CD8-positive, alpha-beta memory T cell (primary cell): Measurements from ENCODE around the gene CLCN6. TPM values are rescaled to one million over a fixed set of nuclear protein-coding genes. Genes with fewer than 3 reads are reported as not detected.

Source experiments
- CTCF ChIA-PET: fragments of 350-600 bp; sonication (Branson Sonifier 250); formaldehyde crosslinking; loops from one replicate; lab custom pipeline; 2021; ENCODE audit warnings: antibody characterized with exemption; lab: Charles Lee
- POLR2A ChIA-PET: fragments of 350-600 bp; sonication (Branson Sonifier 250); formaldehyde crosslinking; loops from one replicate; lab custom pipeline; 2021; ENCODE audit warnings: antibody characterized with exemption; lab: Charles Lee
- DNase-seq, 5 donors: peaks; one replicate each; pipeline versions ENCODE4 v3.0.0 to v3.0.0-alpha.2; 2020 to 2022; ENCODE audit warnings: mixed read lengths in 1 of 5
- H3K27ac ChIP-seq: one replicate; pipeline ENCODE4 v1.7.0; 2013; ENCODE audit warnings: low read depth, mild to moderate bottlenecking, low read length, moderate library complexity
- H3K27me3 ChIP-seq: 2 replicates; pipeline ENCODE4 v1.7.0; 2013; ENCODE audit warnings: low read length, mild to moderate bottlenecking; ENCODE audit not compliant: insufficient read depth, poor library complexity, severe bottlenecking
- H3K36me3 ChIP-seq: 2 replicates; pipeline ENCODE4 v1.7.0; 2013; ENCODE audit warnings: mild to moderate bottlenecking, low read length, moderate library complexity; ENCODE audit not compliant: insufficient read depth
- H3K4me1 ChIP-seq: 2 replicates; pipeline ENCODE4 v1.7.0; 2013; ENCODE audit warnings: mild to moderate bottlenecking, low read length, moderate library complexity; ENCODE audit not compliant: insufficient read depth
- H3K4me3 ChIP-seq: 2 replicates; pipeline ENCODE4 v1.7.0; 2013; ENCODE audit warnings: mild to moderate bottlenecking, low read length
- H3K9me3 ChIP-seq: 2 replicates; pipeline ENCODE4 v1.7.0; 2013; ENCODE audit warnings: mild to moderate bottlenecking, low read length
- H3K27ac Mint-ChIP-seq, 8 donors: one replicate each; pipeline ENCODE4 v1.8.0; 2020 to 2021; ENCODE audit warnings: mixed read lengths in 8 of 8, mild to moderate bottlenecking in 6 of 8, inconsistent platforms in 3 of 8, moderate library complexity in 3 of 8
- H3K27me3 Mint-ChIP-seq, 2 donors: one replicate each; pipeline ENCODE4 v1.8.0; 2020 to 2021; ENCODE audit warnings: mixed read lengths in 2 of 2, mild to moderate bottlenecking in 1 of 2, moderate library complexity in 1 of 2
- H3K36me3 Mint-ChIP-seq, 3 donors: one replicate each; pipeline ENCODE4 v1.8.0; 2020 to 2021; ENCODE audit warnings: mixed read lengths in 3 of 3, inconsistent platforms in 1 of 3, mild to moderate bottlenecking in 1 of 3
- H3K4me1 Mint-ChIP-seq, 3 donors: one replicate each; pipeline ENCODE4 v1.8.0; 2020 to 2021; ENCODE audit warnings: mixed read lengths in 3 of 3, inconsistent platforms in 1 of 3, mild to moderate bottlenecking in 1 of 3
- H3K4me3 Mint-ChIP-seq, 7 donors: one replicate each; pipeline ENCODE4 v1.8.0; 2020 to 2021; ENCODE audit warnings: mixed read lengths in 7 of 7, mild to moderate bottlenecking in 6 of 7, moderate library complexity in 4 of 7, inconsistent platforms in 2 of 7
- H3K9me3 Mint-ChIP-seq, 5 donors: one replicate each; pipeline ENCODE4 v1.8.0; 2020 to 2022; ENCODE audit warnings: mixed read lengths in 5 of 5, mild to moderate bottlenecking in 3 of 5, moderate library complexity in 2 of 5, inconsistent platforms in 1 of 5
- polyA plus RNA-seq: library from polyadenylated mRNA; unstranded; fragments of 300-500 nt; fragmentation: Illumina TruSeq; gene quantifications from one replicate; pipeline ENCODE4 v1.2.3, GENCODE V29; 2021
- total RNA-seq, 2 experiments: library from RNA; stranded (reverse); gene quantifications; one replicate each; pipeline ENCODE4 v1.2.3, GENCODE V29; 2021

The CLCN6 gene
- total and polyA plus RNA-seq, 3 experiments from 2014 or later: 1.7 to 9.3 (median 8.9) TPM

DNA sequence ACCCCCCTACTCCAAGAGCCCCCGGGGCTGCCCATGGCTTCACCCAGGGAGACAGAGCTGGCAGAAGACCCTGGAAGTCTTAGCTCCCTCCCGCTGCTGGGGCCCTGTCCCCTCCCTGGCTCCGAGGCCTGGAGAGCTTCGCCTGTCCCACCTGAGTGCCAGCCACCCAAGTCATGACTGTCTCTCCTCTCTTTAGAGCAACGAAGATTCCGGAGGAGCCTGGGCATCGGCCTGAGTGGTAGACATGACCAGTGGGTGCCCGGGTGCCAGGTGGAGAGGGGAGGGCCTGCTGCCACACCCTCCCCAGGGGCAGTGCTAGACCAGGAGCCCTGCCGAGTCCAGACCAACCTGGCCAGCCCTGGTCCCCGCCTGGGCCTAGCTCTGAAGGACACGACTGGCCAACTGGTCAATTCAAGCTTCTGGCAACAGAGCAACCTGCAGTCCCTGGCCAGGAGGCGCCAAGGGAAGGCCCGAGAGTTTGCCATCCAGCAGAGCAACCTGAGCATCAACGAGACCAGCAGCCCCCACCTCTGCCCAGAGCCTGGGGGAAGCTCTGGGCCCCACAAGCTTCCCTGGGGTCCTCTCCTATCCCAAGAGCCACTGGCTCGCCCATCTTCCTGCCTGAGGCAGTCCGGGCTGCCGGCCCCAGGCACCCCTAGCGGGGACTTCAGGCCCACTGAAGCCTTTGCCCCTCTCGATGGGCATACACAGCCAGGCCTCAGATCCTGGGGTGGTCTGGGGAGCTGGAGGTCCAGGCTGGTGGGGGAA is 40.1 kb upstream of the CLCN6 start:
- Mint-ChIP-seq H3K4me1 (peaks cover 2 to 10% (median 10%) of the 10 kb centered on the region in 3 donors), H3K9me3 (no peaks in the 10 kb centered on the region), H3K27ac (no peak overlapping the region), H3K27me3 (peaks cover 18 to 25% of the 10 kb centered on the region in 2 donors), H3K4me3 (no peak overlapping the region), H3K36me3 (no peaks in the 10 kb centered on the region)
- no peak for DNase-seq
- H3K9me3 ChIP-seq: no peaks in the 10 kb centered on the region
- H3K4me3 ChIP-seq: no peak overlapping the region
- H3K27ac ChIP-seq: no peak overlapping the region
- no peaks in the 10 kb centered on the region for H3K4me1 ChIP-seq
- ChIA-PET POLR2A (no interaction called here), CTCF (no interaction called here)
- no peaks in the 10 kb centered on the region for H3K36me3 ChIP-seq
- no peaks in the 10 kb centered on the region for H3K27me3 ChIP-seq

DNA sequence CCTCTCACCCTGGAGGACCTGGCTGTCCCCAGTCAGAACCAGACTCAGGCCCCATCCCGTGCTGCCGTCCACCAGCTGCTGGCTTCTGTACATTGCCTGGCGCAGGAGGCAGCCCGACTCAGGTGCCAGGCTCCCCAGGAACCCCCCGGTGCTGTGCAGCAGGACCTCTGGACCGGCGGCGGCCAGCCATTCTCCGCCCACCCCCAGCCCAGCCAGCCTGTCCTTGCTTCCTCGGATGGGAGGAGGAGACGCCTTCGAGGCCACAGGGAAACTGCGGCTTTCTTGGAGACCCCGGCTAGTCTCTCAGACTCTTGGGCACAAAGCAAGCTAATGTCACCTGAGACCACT is 39.6 kb upstream of the CLCN6 start:
- Histone ChIP-seq H3K27ac (no peak overlapping the region), H3K36me3 (no peaks in the 10 kb centered on the region), H3K27me3 (no peaks in the 10 kb centered on the region), H3K9me3 (no peaks in the 10 kb centered on the region), H3K4me1 (no peaks in the 10 kb centered on the region), H3K4me3 (no peak overlapping the region)
- Mint-ChIP-seq H3K4me3 (no peak overlapping the region), H3K4me1 (peaks cover 0 to 10% (median 6%) of the 10 kb centered on the region in 3 donors), H3K27ac (no peak overlapping the region), H3K9me3 (no peaks in the 10 kb centered on the region), H3K27me3 (peaks cover 18 to 21% of the 10 kb centered on the region in 2 donors), H3K36me3 (no peaks in the 10 kb centered on the region)
- CTCF ChIA-PET: no interaction called here
- DNase-seq: no peak
- POLR2A ChIA-PET: no interaction called here

DNA sequence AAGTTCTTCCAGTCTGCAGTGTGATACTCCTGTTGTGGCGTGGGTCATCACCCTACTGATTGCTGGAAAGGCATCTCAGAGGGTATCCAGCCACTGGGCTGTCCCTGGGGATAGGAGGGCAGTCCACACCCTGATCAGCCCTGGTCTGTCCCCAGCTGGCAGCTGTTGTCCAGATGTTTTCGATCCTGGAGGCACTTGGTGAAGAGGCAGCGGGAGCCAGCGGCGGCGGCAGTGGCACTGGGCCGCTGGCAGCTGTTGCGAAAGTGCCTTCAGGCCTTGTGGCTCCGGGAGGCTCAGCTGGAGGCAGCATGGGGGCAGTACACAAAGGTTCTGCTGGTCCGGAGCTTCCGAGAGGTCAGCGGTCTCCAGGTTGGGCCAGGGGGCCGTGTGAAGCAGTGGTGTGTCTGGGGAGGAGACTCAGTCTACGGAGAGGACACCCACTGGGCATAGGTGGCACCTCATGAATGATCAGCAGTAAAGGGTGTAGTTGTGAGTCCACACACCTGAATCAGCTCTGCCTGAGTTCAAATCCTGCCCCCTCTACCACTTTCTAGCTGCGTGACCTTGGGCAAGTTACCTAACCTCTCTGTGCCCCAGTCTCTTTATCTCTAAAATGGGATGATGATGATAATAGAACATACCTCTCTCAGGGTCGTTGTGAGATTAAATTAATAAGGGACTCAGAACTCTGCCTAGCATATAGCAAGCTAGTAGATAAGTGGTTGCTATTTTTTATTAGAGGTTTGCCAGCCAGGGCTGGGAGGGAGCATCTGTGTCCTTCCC is 37.9 kb upstream of the CLCN6 start:
- POLR2A ChIA-PET: no interaction called here
- no peak overlapping the region for H3K4me3 Mint-ChIP-seq

DNA sequence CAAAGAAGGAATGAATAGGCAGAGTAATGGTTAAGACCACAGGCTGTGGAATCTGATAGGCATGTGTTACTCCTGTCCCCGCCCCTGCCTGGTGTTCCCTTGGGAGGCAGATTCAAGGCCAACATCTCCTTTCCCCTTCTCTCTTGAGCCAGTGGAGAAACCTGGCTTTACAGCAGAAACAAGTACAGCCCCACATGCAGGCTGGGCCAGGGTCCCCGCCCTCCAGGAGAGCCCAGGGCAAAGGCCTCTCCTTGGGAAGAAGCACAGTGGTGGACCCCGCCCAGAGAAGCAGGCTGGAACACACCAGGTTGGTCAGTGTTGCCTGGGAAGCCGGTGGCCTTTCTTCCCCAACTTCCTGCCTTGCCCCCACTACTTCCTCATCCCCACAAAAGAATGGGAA is 37.2 kb upstream of the CLCN6 start:
- Histone ChIP-seq H3K9me3 (no peaks in the 10 kb centered on the region), H3K4me1 (no peaks in the 10 kb centered on the region), H3K36me3 (no peaks in the 10 kb centered on the region), H3K27ac (no peak overlapping the region), H3K4me3 (no peak overlapping the region), H3K27me3 (no peaks in the 10 kb centered on the region)
- H3K4me3 Mint-ChIP-seq: no peak overlapping the region
- no peaks in the 10 kb centered on the region for H3K4me1 Mint-ChIP-seq
- no peak for DNase-seq
- CTCF ChIA-PET: no interaction called here
- H3K27ac Mint-ChIP-seq: no peak overlapping the region
- no peaks in the 10 kb centered on the region for H3K9me3 Mint-ChIP-seq
- H3K36me3 Mint-ChIP-seq: no peaks in the 10 kb centered on the region
- peaks cover 4 to 8% of the 10 kb centered on the region in 2 donors for H3K27me3 Mint-ChIP-seq
- POLR2A ChIA-PET: no interaction called here

More for the DNA sequence above, 37.9 kb upstream of the CLCN6 start:
- peaks cover 9 to 11% of the 10 kb centered on the region in 2 donors for H3K27me3 Mint-ChIP-seq
- H3K4me1 ChIP-seq: no peaks in the 10 kb centered on the region
- H3K27me3 ChIP-seq: no peaks in the 10 kb centered on the region
- DNase-seq: no peak
- H3K4me1 Mint-ChIP-seq: no peaks in the 10 kb centered on the region
- H3K27ac Mint-ChIP-seq: no peak overlapping the region
- H3K4me3 ChIP-seq: no peak overlapping the region
- H3K36me3 ChIP-seq: no peaks in the 10 kb centered on the region
- H3K36me3 Mint-ChIP-seq: no peaks in the 10 kb centered on the region
- H3K9me3 ChIP-seq: no peaks in the 10 kb centered on the region
- H3K27ac ChIP-seq: no peak overlapping the region
- no peaks in the 10 kb centered on the region for H3K9me3 Mint-ChIP-seq
- CTCF ChIA-PET: no interaction called here

DNA sequence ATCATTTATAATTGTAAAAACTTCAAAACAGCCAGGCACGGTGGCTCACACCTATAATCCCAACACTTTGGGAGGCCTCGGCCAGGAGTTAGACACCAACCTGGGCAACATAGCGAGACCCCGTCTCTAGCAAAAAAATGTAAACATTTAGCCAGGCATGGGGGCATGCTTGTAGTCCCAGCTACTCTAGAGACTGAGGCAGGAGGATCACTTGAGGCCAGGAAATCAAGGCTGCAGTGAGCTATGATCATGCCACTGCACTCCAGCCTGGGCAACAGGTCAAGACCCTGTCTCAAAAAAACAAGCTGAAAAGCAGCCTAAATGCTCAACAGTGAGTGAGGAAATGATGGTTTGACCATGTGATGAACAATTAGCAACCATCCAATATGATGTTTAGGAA is 36.7 kb upstream of the CLCN6 start:
- CTCF ChIA-PET: no interaction called here
- POLR2A ChIA-PET: interaction anchor here (0.6 kb wide), 1 partner anchor 42 kb away, joined by 3 read pairs; no protein-coding TSS in a partner anchor
- no peak for DNase-seq
- Histone ChIP-seq H3K9me3 (no peaks in the 10 kb centered on the region), H3K4me1 (no peaks in the 10 kb centered on the region), H3K27me3 (no peaks in the 10 kb centered on the region), H3K27ac (no peak overlapping the region), H3K4me3 (no peak overlapping the region), H3K36me3 (no peaks in the 10 kb centered on the region)
- Mint-ChIP-seq H3K27me3 (peaks cover 4 to 8% of the 10 kb centered on the region in 2 donors), H3K4me1 (no peaks in the 10 kb centered on the region), H3K36me3 (no peaks in the 10 kb centered on the region), H3K27ac (no peak overlapping the region), H3K9me3 (no peaks in the 10 kb centered on the region), H3K4me3 (no peak overlapping the region)

DNA sequence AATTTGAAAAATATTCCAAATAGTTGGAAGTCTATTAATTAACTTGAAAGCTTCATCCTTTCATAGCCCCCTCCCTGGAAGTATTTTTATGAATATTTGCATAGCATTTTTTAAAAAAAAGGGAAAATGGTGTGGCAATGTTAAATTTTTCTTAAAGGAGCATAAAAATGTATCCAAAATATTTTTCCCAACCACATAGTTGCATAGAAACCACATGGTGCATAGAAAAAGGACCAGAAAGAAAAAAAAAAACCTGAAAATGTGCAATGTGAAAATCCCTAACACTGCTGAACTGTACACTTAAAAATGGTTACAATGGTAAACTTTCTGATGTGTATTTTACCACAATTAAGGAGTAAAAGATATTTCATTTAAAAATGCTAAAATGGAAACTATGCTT is 36.0 kb upstream of the CLCN6 start:
- POLR2A ChIA-PET: interaction anchor here (0.6 kb wide), 1 partner anchor 41 kb away, joined by 3 read pairs; no protein-coding TSS in a partner anchor

DNA sequence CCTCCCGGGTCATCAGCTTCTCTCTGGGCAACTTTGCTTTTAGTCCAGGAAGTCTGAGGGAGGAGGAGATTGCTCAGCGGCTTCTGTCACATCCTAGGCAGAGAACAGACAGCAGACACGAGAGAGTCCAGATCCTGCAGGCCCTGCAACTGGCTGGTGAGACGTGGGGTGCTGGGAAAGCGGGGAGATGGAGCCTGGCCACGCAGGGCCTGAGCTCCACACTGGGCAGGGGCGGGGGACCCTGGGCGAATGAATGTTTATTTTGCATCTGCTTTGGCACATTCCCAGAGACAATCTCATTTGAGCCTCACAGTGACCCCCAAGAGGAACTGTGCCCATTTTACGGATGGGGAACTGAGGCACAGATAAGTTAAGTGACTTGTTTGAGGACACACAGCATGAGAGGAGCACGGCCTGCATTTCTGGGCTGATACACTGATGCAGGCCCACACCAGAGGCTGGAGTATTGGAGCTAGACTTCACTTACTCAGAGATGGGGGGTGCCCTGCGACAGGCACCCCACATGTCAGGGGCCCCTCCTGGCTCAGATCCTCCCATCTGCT is 34.4 kb upstream of the CLCN6 start:
- no peaks in the 10 kb centered on the region for H3K9me3 ChIP-seq
- H3K27ac ChIP-seq: no peak overlapping the region
- no peaks in the 10 kb centered on the region for H3K4me1 ChIP-seq
- H3K4me3 Mint-ChIP-seq: no peak overlapping the region
- POLR2A ChIA-PET: no interaction called here
- H3K4me3 ChIP-seq: no peak overlapping the region
- H3K27me3 ChIP-seq: no peaks in the 10 kb centered on the region
- no peak for DNase-seq
- CTCF ChIA-PET: no interaction called here
- H3K36me3 Mint-ChIP-seq: no peaks in the 10 kb centered on the region
- no peak overlapping the region for H3K27ac Mint-ChIP-seq
- peaks cover 0 to 3% of the 10 kb centered on the region in 2 donors for H3K27me3 Mint-ChIP-seq
- H3K36me3 ChIP-seq: no peaks in the 10 kb centered on the region
- H3K4me1 Mint-ChIP-seq: no peaks in the 10 kb centered on the region
- no peaks in the 10 kb centered on the region for H3K9me3 Mint-ChIP-seq

More for the DNA sequence above, 36.0 kb upstream of the CLCN6 start:
- peaks cover 4 to 7% of the 10 kb centered on the region in 2 donors for H3K27me3 Mint-ChIP-seq
- no peak overlapping the region for H3K27ac ChIP-seq
- no peaks in the 10 kb centered on the region for H3K36me3 ChIP-seq
- H3K9me3 Mint-ChIP-seq: no peaks in the 10 kb centered on the region
- CTCF ChIA-PET: no interaction called here
- H3K36me3 Mint-ChIP-seq: no peaks in the 10 kb centered on the region
- no peaks in the 10 kb centered on the region for H3K4me1 Mint-ChIP-seq
- H3K27ac Mint-ChIP-seq: no peak overlapping the region
- no peaks in the 10 kb centered on the region for H3K4me1 ChIP-seq
- H3K27me3 ChIP-seq: no peaks in the 10 kb centered on the region
- no peak overlapping the region for H3K4me3 ChIP-seq
- no peaks in the 10 kb centered on the region for H3K9me3 ChIP-seq
- H3K4me3 Mint-ChIP-seq: no peak overlapping the region
- DNase-seq: no peak

DNA sequence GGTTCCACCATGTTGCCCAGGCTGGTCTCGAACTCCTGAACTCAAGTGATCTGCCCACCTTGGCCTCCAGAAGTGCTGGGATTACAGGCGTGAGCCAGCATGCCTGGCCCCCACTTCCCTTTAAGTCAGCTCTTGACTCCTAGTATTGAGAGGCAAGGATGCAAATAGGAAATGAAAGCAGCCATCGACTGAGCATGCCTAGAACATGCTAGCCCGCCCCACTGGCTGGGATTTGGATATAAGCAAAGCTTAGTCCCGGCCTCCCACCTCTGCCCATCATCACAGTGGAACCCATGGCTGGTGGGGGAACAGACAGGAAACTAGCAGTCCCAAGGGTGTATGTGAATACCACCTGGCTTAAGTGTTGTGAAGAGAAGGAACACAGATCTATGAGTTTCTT is 33.5 kb upstream of the CLCN6 start:
- H3K4me3 ChIP-seq: no peak overlapping the region
- DNase-seq: no peak
- H3K36me3 ChIP-seq: no peaks in the 10 kb centered on the region
- CTCF ChIA-PET: interaction anchor here (0.7 kb wide), 1 partner anchor 35 kb away, joined by 3 read pairs; no protein-coding TSS in a partner anchor
- no peaks in the 10 kb centered on the region for H3K4me1 ChIP-seq
- H3K27ac ChIP-seq: no peak overlapping the region
- H3K9me3 ChIP-seq: no peaks in the 10 kb centered on the region
- H3K27ac Mint-ChIP-seq: peak overlapping the region in 1 of 8 donors; percentile 12
- POLR2A ChIA-PET: no interaction called here
- H3K36me3 Mint-ChIP-seq: no peaks in the 10 kb centered on the region
- H3K27me3 Mint-ChIP-seq: peaks cover 0 to 3% of the 10 kb centered on the region in 2 donors
- no peak overlapping the region for H3K4me3 Mint-ChIP-seq
- no peaks in the 10 kb centered on the region for H3K27me3 ChIP-seq
- H3K9me3 Mint-ChIP-seq: no peaks in the 10 kb centered on the region
- H3K4me1 Mint-ChIP-seq: no peaks in the 10 kb centered on the region
